Astrocyte (in vitro differentiated cells and primary cell): ENCODE data around the gene CRACDL. TPM values are rescaled to one million over a fixed set of nuclear protein-coding genes. Genes with fewer than 3 reads are reported as not detected.

Experiments
- DNase-seq: peaks from one replicate; pipeline ENCODE4 v3.0.0-alpha.2; 2010; ENCODE audit warnings: low read depth
- FAIRE-seq: peaks from 2 replicates; lab custom pipeline; 2011; peaks lifted over from hg19 to GRCh38; lab: Jason Lieb, UNC
- H2AFZ ChIP-seq: 2 replicates; pipeline ENCODE4 v1.6.0; 2012; ENCODE audit warnings: low read depth, low read length, inconsistent platforms
- H3K27ac ChIP-seq: 2 replicates; pipeline ENCODE4 v1.5.1; 2011; ENCODE audit warnings: low read depth, low read length, inconsistent platforms
- H3K27me3 ChIP-seq: 2 replicates; pipeline ENCODE4 v1.6.0; 2011; ENCODE audit warnings: low read length, inconsistent platforms; ENCODE audit not compliant: insufficient read depth
- H3K36me3 ChIP-seq: 2 replicates; pipeline ENCODE4 v1.5.1; 2011; ENCODE audit warnings: low read length, inconsistent platforms; ENCODE audit not compliant: insufficient read depth
- H3K4me1 ChIP-seq: 2 replicates; pipeline ENCODE4 v1.5.1; 2011; ENCODE audit warnings: low read length, inconsistent platforms; ENCODE audit not compliant: insufficient read depth
- H3K4me2 ChIP-seq: 2 replicates; pipeline ENCODE4 v1.6.0; 2012; ENCODE audit warnings: low read length, inconsistent platforms
- H3K4me3 ChIP-seq: 2 replicates; pipeline ENCODE4 v1.5.1; 2011; ENCODE audit warnings: low read depth, mild to moderate bottlenecking, low read length, inconsistent platforms; ENCODE audit not compliant: insufficient read depth
- H3K79me2 ChIP-seq: 2 replicates; pipeline ENCODE4 v1.6.0; 2012; ENCODE audit warnings: mild to moderate bottlenecking, low read length, inconsistent platforms; ENCODE audit not compliant: insufficient read depth
- H3K9ac ChIP-seq: 2 replicates; pipeline ENCODE4 v1.6.0; 2012; ENCODE audit warnings: mild to moderate bottlenecking, low read length, inconsistent platforms
- H3K9me3 ChIP-seq: 2 replicates; pipeline ENCODE4 v1.5.1; 2012; ENCODE audit warnings: low read depth, mild to moderate bottlenecking, low read length, inconsistent platforms; ENCODE audit not compliant: insufficient read depth
- H4K20me1 ChIP-seq: 2 replicates; pipeline ENCODE4 v1.6.0; 2012; ENCODE audit warnings: low read length, inconsistent platforms; ENCODE audit not compliant: insufficient read depth
- H3K27ac Mint-ChIP-seq: one replicate; pipeline ENCODE4 v1.8.0; 2021; ENCODE audit warnings: mild to moderate bottlenecking, mixed read lengths; ENCODE audit not compliant: unreplicated experiment
- H3K27me3 Mint-ChIP-seq: one replicate; pipeline ENCODE4 v1.8.0; 2021; ENCODE audit warnings: low read depth, mixed read lengths; ENCODE audit not compliant: unreplicated experiment
- H3K36me3 Mint-ChIP-seq: one replicate; pipeline ENCODE4 v1.8.0; 2021; ENCODE audit warnings: low read depth, mixed read lengths; ENCODE audit not compliant: unreplicated experiment
- H3K4me1 Mint-ChIP-seq: one replicate; pipeline ENCODE4 v1.8.0; 2021; ENCODE audit warnings: low read depth, mixed read lengths; ENCODE audit not compliant: unreplicated experiment
- H3K4me3 Mint-ChIP-seq: one replicate; pipeline ENCODE4 v1.8.0; 2021; ENCODE audit warnings: mild to moderate bottlenecking, moderate library complexity, mixed read lengths; ENCODE audit not compliant: unreplicated experiment
- H3K9me3 Mint-ChIP-seq: one replicate; pipeline ENCODE4 v1.8.0; 2021; ENCODE audit warnings: mild to moderate bottlenecking, mixed read lengths; ENCODE audit not compliant: unreplicated experiment
- CTCF ChIP-seq: IDR thresholded peaks from 2 replicates; pipeline ENCODE4 v1.5.1; 2011; ENCODE audit warnings: low read depth, mild to moderate bottlenecking, inconsistent platforms, low read length, moderate library complexity; ENCODE audit not compliant: insufficient read depth
- EZH2 ChIP-seq: IDR thresholded peaks from 2 replicates; pipeline ENCODE4 v1.6.1; 2012; ENCODE audit warnings: mild to moderate bottlenecking, low read length, inconsistent platforms; ENCODE audit not compliant: insufficient read depth
- total RNA-seq: library from RNA; stranded (reverse); gene quantifications from 2 replicates; pipeline ENCODE4 v1.2.1, GENCODE V29; 2021

Gene CRACDL
- total RNA-seq, 1 donor from 2014 or later, result 1.8 TPM

GRCh38 chr2:98821629-98822135, 114.3 kb downstream of the CRACDL start:
- H3K27me3 Mint-ChIP-seq, result peaks cover 60% of the 10 kb centered on the region
- H3K4me3 Mint-ChIP-seq, result no peak overlapping the region
- Histone ChIP-seq H3K9me3 (no peaks in the 10 kb centered on the region), H3K4me3 (no peak overlapping the region), H3K27me3 (peaks cover 22% of the 10 kb centered on the region), H3K79me2 (no peaks in the 10 kb centered on the region), H2AFZ (no peak overlapping the region), H3K4me2 (no peak overlapping the region), H3K4me1 (no peaks in the 10 kb centered on the region), H3K36me3 (no peaks in the 10 kb centered on the region), H4K20me1 (no peaks in the 10 kb centered on the region), H3K9ac (no peak overlapping the region), H3K27ac (no peak overlapping the region)
- TF ChIP-seq CTCF, result no peak
- TF ChIP-seq EZH2, result no peak
- H3K9me3 Mint-ChIP-seq, result peaks cover 4% of the 10 kb centered on the region
- H3K36me3 Mint-ChIP-seq, result peaks cover 3% of the 10 kb centered on the region
- no peak for FAIRE-seq
- no peak for DNase-seq
- H3K4me1 Mint-ChIP-seq, result no peaks in the 10 kb centered on the region
- H3K27ac Mint-ChIP-seq, result no peak overlapping the region

GRCh38 chr2:98819231-98819766, 116.7 kb downstream of the CRACDL start:
- H2AFZ ChIP-seq, result no peak overlapping the region
- H4K20me1 ChIP-seq, result no peaks in the 10 kb centered on the region
- H3K4me3 ChIP-seq, result no peak overlapping the region
- H3K9ac ChIP-seq, result no peak overlapping the region
- no peaks in the 10 kb centered on the region for H3K4me1 Mint-ChIP-seq
- H3K4me2 ChIP-seq, result no peak overlapping the region
- H3K36me3 ChIP-seq, result no peaks in the 10 kb centered on the region
- no peaks in the 10 kb centered on the region for H3K9me3 ChIP-seq
- FAIRE-seq (no peak), DNase-seq (no peak)
- no peaks in the 10 kb centered on the region for H3K4me1 ChIP-seq
- no peaks in the 10 kb centered on the region for H3K79me2 ChIP-seq
- peaks cover 7% of the 10 kb centered on the region for H3K36me3 Mint-ChIP-seq
- H3K9me3 Mint-ChIP-seq, result peaks cover 4% of the 10 kb centered on the region
- H3K4me3 Mint-ChIP-seq, result no peak overlapping the region
- H3K27me3 Mint-ChIP-seq, result peaks cover 45% of the 10 kb centered on the region
- peaks cover 23% of the 10 kb centered on the region for H3K27me3 ChIP-seq
- H3K27ac ChIP-seq, result no peak overlapping the region
- no peak for TF ChIP-seq CTCF
- no peak for TF ChIP-seq EZH2
- no peak overlapping the region for H3K27ac Mint-ChIP-seq

GRCh38 chr2:98818164-98818563, 117.9 kb downstream of the CRACDL start:
- FAIRE-seq (no peak), DNase-seq (no peak)
- Histone ChIP-seq H2AFZ (no peak overlapping the region), H3K4me1 (no peaks in the 10 kb centered on the region), H3K9me3 (no peaks in the 10 kb centered on the region), H3K27me3 (peaks cover 17% of the 10 kb centered on the region), H3K79me2 (no peaks in the 10 kb centered on the region), H3K4me3 (no peak overlapping the region), H3K4me2 (no peak overlapping the region), H3K9ac (no peak overlapping the region), H3K36me3 (no peaks in the 10 kb centered on the region), H3K27ac (no peak overlapping the region), H4K20me1 (no peaks in the 10 kb centered on the region)
- H3K27ac Mint-ChIP-seq, result no peak overlapping the region
- H3K4me3 Mint-ChIP-seq, result no peak overlapping the region
- peaks cover 4% of the 10 kb centered on the region for H3K36me3 Mint-ChIP-seq
- no peaks in the 10 kb centered on the region for H3K9me3 Mint-ChIP-seq
- peaks cover 35% of the 10 kb centered on the region for H3K27me3 Mint-ChIP-seq
- H3K4me1 Mint-ChIP-seq, result no peaks in the 10 kb centered on the region
- TF ChIP-seq CTCF, result no peak
- no peak for TF ChIP-seq EZH2
